Lower leg skin (tissue), 4 donors: Measurements from ENCODE around the gene SLC45A3. TPM values are rescaled to one million over a fixed set of nuclear protein-coding genes. Genes with fewer than 3 reads are reported as not detected.
A peak's percentile ranks its signal among the peaks of the same experiment; 100 is the strongest.

Experiments
- DNase-seq, 2 donors: peaks; one replicate each; pipeline ENCODE4 v3.0.0-alpha.2; 2019; ENCODE audit warnings: low spot score in 2 of 2
- H3K4me3 ChIP-seq: fragments of 200-600 bp; sonication (generic); 2 replicates; pipeline ENCODE4 v1.5.1; 2017; ENCODE audit warnings: mild to moderate bottlenecking, low read depth; ENCODE audit not compliant: poor library complexity, severe bottlenecking
- CTCF ChIP-seq, 3 donors: fragments of 450-650 bp; IDR thresholded peaks; one replicate each; pipeline ENCODE4 v1.5.1; 2016; ENCODE audit warnings: antibody characterized with exemption in 3 of 3, mild to moderate bottlenecking in 3 of 3, moderate library complexity in 2 of 3
- POLR2A ChIP-seq, 2 donors: fragments of 450-650 bp; IDR thresholded peaks; one replicate each; pipeline ENCODE4 v1.6.1; 2016 to 2017; ENCODE audit warnings: antibody characterized with exemption in 2 of 2, mild to moderate bottlenecking in 1 of 2, moderate library complexity in 1 of 2
- WGBS, 2 donors: methylation state at CpG; one replicate each; pipeline ENCODE4 v1.1.5; 2018; 5-methylcytosine and 5-hydroxymethylcytosine counted together
- intact Hi-C: fragments of 100-400 bp; cut with DNase I; formaldehyde crosslinking; loops from one replicate; pipeline ENCODE4 v1.15.0; 2023; ENCODE audit warnings: low total_unique reads
- total RNA-seq, 4 donors: library from RNA; depleted of rRNA; stranded (reverse); fragments of >200 nt; gene quantifications; one replicate each; pipeline ENCODE4 v1.1.0, GENCODE V29; 2016

Gene SLC45A3
- total RNA-seq, 4 donors from 2014 or later: 1.9 to 5.1 (median 3.1) TPM

DNA sequence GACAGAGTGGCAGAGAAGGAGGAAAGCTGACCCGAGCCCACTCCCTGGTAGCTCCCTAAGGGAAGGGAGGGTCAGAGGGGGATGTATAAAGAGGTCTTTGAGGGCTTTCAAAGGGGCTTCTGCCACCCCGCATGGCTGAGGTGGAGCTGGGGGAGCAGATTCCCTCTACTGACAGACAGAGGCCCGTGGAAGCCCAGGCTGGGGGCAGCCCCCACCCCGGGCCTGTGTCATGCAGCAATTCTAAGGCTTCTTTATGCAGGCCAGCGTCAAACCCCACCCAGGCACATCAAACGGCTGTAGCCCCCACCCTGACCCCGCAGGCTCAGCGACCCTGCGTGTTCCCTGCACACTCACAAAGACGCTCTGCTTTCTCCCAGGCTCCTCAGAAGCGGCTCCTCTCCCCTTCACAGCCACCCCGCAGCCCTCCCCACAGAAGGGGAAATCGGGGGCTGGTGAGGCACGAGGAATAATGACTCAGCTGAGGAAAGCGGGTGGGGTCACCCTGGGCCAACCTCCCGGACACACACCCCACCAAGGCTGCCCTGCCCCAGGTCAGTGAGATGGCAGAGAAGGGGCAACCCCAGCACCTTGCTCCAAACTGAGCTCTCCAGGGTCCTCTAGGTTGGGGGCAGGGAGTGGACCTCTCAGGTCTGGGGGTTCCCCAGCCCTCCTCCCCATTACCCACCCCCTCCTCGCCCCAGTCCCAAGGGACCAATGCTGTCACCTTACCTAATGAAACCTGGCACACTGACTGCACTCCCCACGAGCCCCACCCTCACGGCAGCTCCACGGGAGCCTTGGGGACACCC lies 10.8 kb downstream of the SLC45A3 start:
- intact Hi-C loops: no loop called here
- 47 to 50% methylated on average over 17 to 20 of the region's 20 CpGs for WGBS, 2 donors
- H3K4me3 ChIP-seq: no peak overlapping the region
- TF ChIP-seq POLR2A (IDR thresholded peaks at IDR 0.05) (no peak), CTCF (IDR thresholded peaks at IDR 0.05) (no peak)
- no peak for DNase-seq

GRCh38 chr1:205668951-205669340 lies 11.4 kb downstream of the SLC45A3 start:
- WGBS, 2 donors: 55 to 76% methylated on average over 5 of the region's 5 CpGs

GRCh38 chr1:205667909-205668643 lies 12.2 kb downstream of the SLC45A3 start:
- DNase-seq: peak in 1 of 2 donors; percentile 39
- TF ChIP-seq POLR2A (IDR thresholded peaks at IDR 0.05) (no peak), CTCF (IDR thresholded peaks at IDR 0.05) (no peak)

More at GRCh38 chr1:205668951-205669340, 11.4 kb downstream of the SLC45A3 start:
- no peak overlapping the region for H3K4me3 ChIP-seq
- TF ChIP-seq CTCF (IDR thresholded peaks at IDR 0.05) (no peak), POLR2A (IDR thresholded peaks at IDR 0.05) (no peak)
- intact Hi-C loops: no loop called here
- DNase-seq: no peak

GRCh38 chr1:205666372-205667166 lies 13.7 kb downstream of the SLC45A3 start:
- WGBS, 2 donors: 93 to 94% methylated on average over 6 of the region's 6 CpGs
- intact Hi-C loops: no loop called here

More at GRCh38 chr1:205667909-205668643, 12.2 kb downstream of the SLC45A3 start:
- intact Hi-C loops: no loop called here
- no peak overlapping the region for H3K4me3 ChIP-seq
- WGBS, 2 donors: 54 to 61% methylated on average over 11 of the region's 11 CpGs

More at GRCh38 chr1:205666372-205667166, 13.7 kb downstream of the SLC45A3 start:
- TF ChIP-seq POLR2A (IDR thresholded peaks at IDR 0.05): no peak
- TF ChIP-seq CTCF (IDR thresholded peaks at IDR 0.05): no peak
- DNase-seq: no peak
- no peak overlapping the region for H3K4me3 ChIP-seq
